HL-60/S4 treated with phorbol 12-myristate 13-acetate at 8.2 ng/mL for 4 days and 3 days (cell line): ENCODE results near the gene MTERF4.

Source experiments
- in situ Hi-C: fragments of 300-500 bp; cut with MboI; formaldehyde crosslinking; loops from 2 replicates; pipeline ENCODE4 v1.15.0; 2022; ENCODE audit warnings: low sequenced_read_pairs

MTERF4 gene

GRCh38 chr2:241052677-241053360, 49.3 kb downstream of the MTERF4 start:
- in situ Hi-C loops = no loop called here

- in situ Hi-C loops = no loop called here
Measured at GRCh38 chr2:241051578-241052487, 50.3 kb downstream of the MTERF4 start.

- in situ Hi-C loops = no loop called here
Measured at GRCh38 chr2:241050624-241051577, 51.2 kb downstream of the MTERF4 start.

GRCh38 chr2:241049739-241050623, 52.1 kb downstream of the MTERF4 start:
- in situ Hi-C loops = no loop called here

- in situ Hi-C loops = no loop called here
Measured at GRCh38 chr2:241048949-241049343, 53.1 kb downstream of the MTERF4 start.

GRCh38 chr2:241048149-241048948, 53.7 kb downstream of the MTERF4 start:
- in situ Hi-C loops = no loop called here

- in situ Hi-C loops = no loop called here
Measured at GRCh38 chr2:241047253-241048010, 54.7 kb downstream of the MTERF4 start.
